OCI-LY7 (cell line): ENCODE measurements around the gene FARSA. TPM values are rescaled to one million over a fixed set of nuclear protein-coding genes. Genes with fewer than 3 reads are reported as not detected.

ENCODE experiments used
- BruUV-seq: library from RNA; stranded (reverse); fragments of 400-500 nt; replicated peaks from 2 replicates; lab custom pipeline; 2021; lab: Mats Ljungman, UMichigan
- CTCF ChIA-PET: fragments of 300-600 bp; sonication (Branson Sonifier 250); formaldehyde crosslinking; loops from one replicate; lab custom pipeline; 2022; ENCODE audit warnings: antibody characterized with exemption; ENCODE audit not compliant: unreplicated experiment; lab: Charles Lee
- POLR2A ChIA-PET: fragments of 300-600 bp; sonication (Branson Sonifier 250); formaldehyde crosslinking; loops from one replicate; lab custom pipeline; 2022; ENCODE audit warnings: antibody characterized with exemption; lab: Charles Lee
- DNase-seq: peaks from one replicate; pipeline ENCODE4 v3.0.0-alpha.2; 2015; ENCODE audit warnings: low spot score
- H2AFZ ChIP-seq: fragments of 200-600 bp; sonication (generic), shearing (Covaris generic); 2 replicates; pipeline ENCODE4 v1.6.1; 2014; ENCODE audit warnings: mild to moderate bottlenecking, antibody characterized with exemption, low read length, moderate library complexity
- H3K27ac ChIP-seq: fragments of 200-600 bp; sonication (generic); 2 replicates; pipeline ENCODE4 v1.5.1; 2014; ENCODE audit warnings: mixed run types, low read depth, mild to moderate bottlenecking, moderate library complexity, low read length, inconsistent platforms; ENCODE audit not compliant: poor library complexity, severe bottlenecking
- H3K36me3 ChIP-seq: fragments of 200-600 bp; sonication (generic); 2 replicates; pipeline ENCODE4 v1.6.1; 2014; ENCODE audit warnings: mild to moderate bottlenecking, antibody characterized with exemption, low read length, moderate library complexity, mixed read lengths; ENCODE audit not compliant: insufficient read depth
- H3K4me1 ChIP-seq: fragments of 200-600 bp; sonication (generic); 2 replicates; pipeline ENCODE4 v1.5.1; 2014; ENCODE audit warnings: mild to moderate bottlenecking, low read length; ENCODE audit not compliant: insufficient read depth, poor library complexity, severe bottlenecking
- H3K4me2 ChIP-seq: fragments of 200-600 bp; sonication (generic); 2 replicates; pipeline ENCODE4 v1.6.1; 2014; ENCODE audit warnings: mild to moderate bottlenecking, low read length
- H3K4me3 ChIP-seq: fragments of 200-600 bp; sonication (generic); 2 replicates; pipeline ENCODE4 v1.5.1; 2014; ENCODE audit warnings: mild to moderate bottlenecking, low read depth, low read length; ENCODE audit not compliant: poor library complexity, severe bottlenecking
- H3K79me2 ChIP-seq: fragments of 200-600 bp; sonication (generic); 2 replicates; pipeline ENCODE4 v1.6.1; 2016; ENCODE audit warnings: low read depth, mild to moderate bottlenecking, low read length, moderate library complexity, mixed read lengths; ENCODE audit not compliant: insufficient read depth
- H3K9me2 ChIP-seq: fragments of 200-600 bp; sonication (generic); 2 replicates; pipeline ENCODE4 v1.6.1; 2016; ENCODE audit warnings: mild to moderate bottlenecking, low read length, mixed read lengths; ENCODE audit not compliant: insufficient read depth
- H3K9me3 ChIP-seq: fragments of 200-600 bp; sonication (generic); 2 replicates; pipeline ENCODE4 v1.6.1; 2014; ENCODE audit warnings: mild to moderate bottlenecking, mixed run types, low read length, mixed read lengths
- H4K20me1 ChIP-seq: fragments of 200-600 bp; sonication (generic); 2 replicates; pipeline ENCODE4 v1.6.1; 2014; ENCODE audit warnings: mild to moderate bottlenecking, antibody characterized with exemption, low read length, moderate library complexity, mixed read lengths; ENCODE audit not compliant: insufficient read depth
- CTCF ChIP-seq: fragments of 200-600 bp; sonication (generic); conservative IDR thresholded peaks from 2 replicates; pipeline ENCODE4 v1.5.1; 2014; ENCODE audit warnings: mild to moderate bottlenecking, antibody characterized with exemption, low read length, moderate library complexity, mixed read lengths
- EZH2phosphoT487 ChIP-seq: fragments of 200-600 bp; sonication (generic); IDR thresholded peaks from 2 replicates; pipeline ENCODE4 v1.6.1; 2018; ENCODE audit warnings: low read depth, borderline replicate concordance, mild to moderate bottlenecking, mixed run types, antibody characterized with exemption, low read length, moderate library complexity, mixed read lengths
- intact Hi-C: fragments of 100-400 bp; cut with micrococcal nuclease; formaldehyde crosslinking; loops from one replicate; pipeline ENCODE4 v1.10.0; 2022; ENCODE audit not compliant: unreplicated experiment
- total RNA-seq, 2 experiments: library from RNA; depleted of rRNA in 1 of 2; stranded (reverse); fragments of >200 nt in 1 of 2; shearing (Covaris generic) in 1 of 2; gene quantifications; 2 replicates each; pipeline ENCODE4 v1.2.3, GENCODE V29; 2014 to 2022

Gene FARSA
- total RNA-seq, 2 experiments from 2014 or later, result 117 to 135 TPM

- no peaks in the 10 kb centered on the region for H3K9me2 ChIP-seq
- no peak overlapping the region for H2AFZ ChIP-seq
- DNase-seq, result no peak
- peak overlapping the region; percentile 58 for H3K4me3 ChIP-seq
- peaks cover 11% of the 10 kb centered on the region for H3K9me3 ChIP-seq
- H4K20me1 ChIP-seq, result no peaks in the 10 kb centered on the region
- intact Hi-C loops, result no loop called here
- no peaks in the 10 kb centered on the region for H3K36me3 ChIP-seq
- TF ChIP-seq CTCF (no peak), EZH2phosphoT487 (no peak)
- H3K79me2 ChIP-seq, result no peaks in the 10 kb centered on the region
- ChIA-PET POLR2A (no interaction called here), CTCF (no interaction called here)
- peaks cover 25% of the 10 kb centered on the region for H3K4me1 ChIP-seq
- no peak overlapping the region for H3K27ac ChIP-seq
- peak overlapping the region; percentile 67; the same call in 1 of the 2 replicates for H3K4me2 ChIP-seq
- no TSS peak for BruUV-seq
Observed at GRCh38 chr19:12884627-12884925, 48.9 kb downstream of the FARSA start.

GRCh38 chr19:12884202-12884601 lies 49.3 kb downstream of the FARSA start:
- Histone ChIP-seq H2AFZ (no peak overlapping the region), H3K79me2 (no peaks in the 10 kb centered on the region), H3K27ac (no peak overlapping the region), H3K36me3 (no peaks in the 10 kb centered on the region), H4K20me1 (no peaks in the 10 kb centered on the region), H3K4me2 (0 out of 2 replicates have a peak overlapping the region, but pooled peaks have one; percentile 67), H3K9me2 (no peaks in the 10 kb centered on the region), H3K4me1 (peaks cover 26% of the 10 kb centered on the region), H3K9me3 (peaks cover 11% of the 10 kb centered on the region), H3K4me3 (no peak overlapping the region)
- intact Hi-C loops, result no loop called here
- BruUV-seq, result no TSS peak
- ChIA-PET CTCF (no interaction called here), POLR2A (no interaction called here)
- no peak for TF ChIP-seq CTCF
- no peak for TF ChIP-seq EZH2phosphoT487
- no peak for DNase-seq

- no peak for DNase-seq
- peaks cover 11% of the 10 kb centered on the region for H3K9me3 ChIP-seq
- ChIA-PET CTCF (interaction anchor here (0.6 kb wide), 1 partner anchor 7 kb away, joined by 3 read pairs; no protein-coding TSS in a partner anchor), POLR2A (interaction anchor here (0.6 to 1.3 kb wide), 4 partner anchors 8 to 58 kb away, joined by 3 to 7 read pairs (median 4); partner anchors contain the start of gene GCDH)
- H3K4me1 ChIP-seq, result peaks cover 26% of the 10 kb centered on the region
- no peak overlapping the region for H3K4me3 ChIP-seq
- intact Hi-C loops, result no loop called here
- no peak overlapping the region for H3K27ac ChIP-seq
- no peak for TF ChIP-seq CTCF
- no peak for TF ChIP-seq EZH2phosphoT487
- no peaks in the 10 kb centered on the region for H4K20me1 ChIP-seq
- H2AFZ ChIP-seq, result no peak overlapping the region
- BruUV-seq, result no TSS peak
- no peaks in the 10 kb centered on the region for H3K9me2 ChIP-seq
- no peaks in the 10 kb centered on the region for H3K79me2 ChIP-seq
- H3K36me3 ChIP-seq, result peaks cover 9% of the 10 kb centered on the region
- H3K4me2 ChIP-seq, result no peak overlapping the region
Observed at GRCh38 chr19:12882589-12882988, 50.9 kb downstream of the FARSA start.
